Islet precursor cell (in vitro differentiated cells): ENCODE measurements around the gene PIGP.
"Not testable (repeated sequence)": the region's sequence is repeated elsewhere in the genome, so short reads cannot be mapped to it uniquely, and the experiment has no call there.

Experiments
- DNase-seq: peaks from one replicate; pipeline ENCODE4 v3.0.0-alpha.2; 2018

PIGP gene

DNA sequence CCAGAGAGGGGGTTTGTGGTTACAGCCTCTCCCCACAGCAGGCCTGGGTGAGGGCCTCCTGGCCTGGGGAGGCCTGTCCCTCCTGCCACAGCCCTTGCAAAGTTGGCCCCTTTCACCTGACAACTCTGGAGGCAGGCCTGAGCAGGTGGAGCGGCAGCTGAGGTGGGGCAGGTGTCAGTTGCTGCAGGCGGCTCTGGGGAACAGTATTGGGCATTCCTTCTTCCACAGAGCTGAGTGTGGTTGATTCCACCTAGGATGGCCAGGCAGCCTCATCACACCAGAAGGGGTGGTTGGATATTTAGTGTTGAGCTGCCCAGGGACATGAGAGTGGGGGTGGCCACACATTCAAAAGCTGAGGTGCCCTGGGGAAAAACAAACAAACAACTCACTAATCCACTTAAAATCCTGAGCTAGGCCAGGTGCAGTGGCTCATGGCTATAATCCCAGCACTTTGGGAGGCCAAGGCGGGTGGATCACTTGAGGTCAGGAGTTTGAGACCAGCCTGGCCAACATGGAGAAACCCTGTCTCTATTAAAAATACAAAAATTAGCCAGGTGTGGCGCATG lies 31.1 kb downstream of the PIGP start:
- DNase-seq: no peak

DNA sequence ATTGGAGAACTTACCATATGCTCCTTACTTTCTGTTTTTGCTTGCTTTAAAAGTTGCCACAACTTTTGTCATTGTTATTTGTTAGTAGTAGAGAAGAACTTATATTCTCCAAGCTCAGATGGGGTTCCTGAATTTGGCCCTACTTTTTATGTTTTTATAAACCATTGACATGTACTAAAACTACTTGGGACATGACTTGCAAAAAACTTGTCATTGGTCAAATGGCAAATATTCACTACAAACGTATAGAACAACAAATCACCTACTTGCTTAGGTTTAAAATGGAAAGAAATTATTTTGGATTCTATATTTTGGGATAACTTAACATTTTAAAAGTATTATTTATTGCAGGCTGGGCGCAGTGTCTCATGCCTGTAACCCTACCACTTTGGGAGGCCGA lies 32.7 kb downstream of the PIGP start:
- no peak for DNase-seq

DNA sequence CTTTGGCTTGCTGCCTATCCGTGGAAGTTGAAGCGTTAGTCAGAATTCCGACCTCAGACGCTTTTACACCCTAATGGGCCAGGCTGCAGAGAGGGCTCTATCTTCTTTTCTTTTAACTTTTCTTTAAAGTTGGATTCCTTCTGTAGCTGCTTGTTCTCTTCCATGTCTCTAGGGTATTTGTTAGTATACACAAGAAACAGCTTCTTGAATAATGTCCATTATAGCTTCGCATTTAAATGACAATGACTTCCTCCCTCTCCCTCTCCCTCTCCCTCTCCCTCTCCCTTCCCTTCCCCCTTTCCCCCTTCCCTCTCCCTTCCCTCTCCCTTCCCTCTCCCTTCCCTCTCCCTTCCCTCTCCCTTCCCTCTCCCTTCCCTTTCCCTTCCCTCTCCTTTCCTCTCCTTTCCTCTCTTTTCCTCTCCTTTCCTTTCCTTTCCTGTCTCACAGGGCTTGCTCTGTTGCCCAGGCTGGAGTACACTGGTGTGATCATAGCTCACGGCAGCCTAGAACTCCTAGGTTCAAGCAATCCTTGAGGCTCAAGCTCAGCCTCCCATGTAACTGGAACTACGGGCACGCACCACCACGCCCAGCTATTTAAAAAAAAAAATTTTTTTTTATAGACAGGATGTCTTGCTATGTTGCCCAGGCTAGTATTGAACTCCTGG lies 33.3 kb downstream of the PIGP start:
- no peak for DNase-seq

DNA sequence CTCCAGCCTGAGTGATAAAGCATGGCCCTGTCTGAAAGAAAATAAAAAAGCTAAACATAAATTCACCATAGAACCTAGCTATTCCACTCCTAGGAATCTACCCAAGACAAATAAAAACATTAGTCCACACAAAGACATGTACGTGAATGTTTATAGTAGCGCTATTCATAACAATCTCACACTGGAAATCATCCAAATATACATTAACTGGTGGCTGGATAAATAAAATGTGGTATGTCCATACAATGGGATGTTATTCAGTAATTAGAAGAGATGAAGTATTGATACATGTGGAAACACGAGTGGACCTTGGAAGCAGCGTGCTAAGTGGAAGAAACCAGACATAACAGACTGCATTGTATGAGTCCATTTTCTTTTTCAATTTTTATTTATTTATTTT lies 36.7 kb downstream of the PIGP start:
- DNase-seq: no peak

DNA sequence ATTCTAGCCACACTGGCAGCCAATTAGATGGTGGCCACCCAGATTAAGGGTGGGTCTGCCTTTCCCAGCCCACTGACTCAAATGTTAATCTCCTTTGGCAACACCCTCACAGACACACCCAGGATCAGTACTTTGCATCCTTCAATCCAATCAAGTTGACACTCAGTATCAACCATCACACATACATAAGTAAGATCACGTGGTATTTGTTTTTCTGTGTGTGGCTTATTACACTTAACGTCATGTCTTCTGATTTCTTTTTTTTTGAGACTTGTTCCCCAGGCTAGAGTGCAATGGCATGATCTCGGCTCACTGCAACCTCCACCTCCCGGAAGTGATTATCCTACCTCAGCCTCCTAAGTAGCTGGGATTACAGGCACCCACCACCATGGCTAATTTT lies 38.5 kb downstream of the PIGP start:
- DNase-seq: not testable (repeated sequence)

DNA sequence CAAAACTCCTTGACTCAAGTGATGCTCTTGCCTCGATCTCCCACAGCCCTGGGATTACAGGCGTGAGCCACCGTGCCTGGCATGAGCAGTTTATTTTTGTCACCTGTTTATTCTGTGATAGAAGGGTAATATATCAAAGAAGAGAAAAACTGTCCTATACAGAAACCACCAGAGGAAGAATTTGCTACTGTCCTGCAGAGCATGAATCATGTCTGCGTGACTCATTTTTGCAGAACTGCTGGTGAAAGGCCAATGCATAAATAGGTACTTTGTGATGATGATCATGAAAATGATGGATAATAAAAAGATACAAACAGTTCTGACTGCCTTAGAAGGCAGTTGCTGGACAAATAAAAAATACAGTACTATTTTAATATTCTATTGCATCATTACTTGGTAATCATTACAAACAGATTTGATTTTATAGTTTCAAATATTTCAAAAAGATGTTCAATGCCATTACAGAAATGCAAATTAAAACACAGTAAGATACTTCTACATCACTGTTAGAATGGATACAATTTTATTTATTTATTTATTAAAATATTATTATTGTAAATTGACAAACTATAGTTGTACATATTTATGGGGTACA lies 39.9 kb downstream of the PIGP start:
- no peak for DNase-seq

DNA sequence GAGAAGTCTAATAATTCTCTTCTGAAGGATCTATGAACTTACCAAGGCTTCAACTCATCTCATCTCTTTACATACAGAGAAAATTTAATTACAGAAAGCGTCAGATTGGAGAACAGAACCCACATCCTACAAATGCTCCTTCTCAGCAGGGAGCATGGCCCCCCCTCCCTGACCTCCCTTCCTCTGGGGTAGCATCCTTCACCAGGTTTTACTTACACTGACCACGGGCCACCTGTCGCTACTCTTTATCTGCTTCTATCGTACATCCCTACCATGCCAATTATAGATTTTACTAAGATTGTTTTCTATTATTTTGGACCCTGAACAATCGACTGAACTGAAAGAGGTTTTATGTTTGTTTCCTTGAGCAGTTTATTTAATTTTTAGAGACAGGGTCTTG lies 40.6 kb downstream of the PIGP start:
- no peak for DNase-seq

DNA sequence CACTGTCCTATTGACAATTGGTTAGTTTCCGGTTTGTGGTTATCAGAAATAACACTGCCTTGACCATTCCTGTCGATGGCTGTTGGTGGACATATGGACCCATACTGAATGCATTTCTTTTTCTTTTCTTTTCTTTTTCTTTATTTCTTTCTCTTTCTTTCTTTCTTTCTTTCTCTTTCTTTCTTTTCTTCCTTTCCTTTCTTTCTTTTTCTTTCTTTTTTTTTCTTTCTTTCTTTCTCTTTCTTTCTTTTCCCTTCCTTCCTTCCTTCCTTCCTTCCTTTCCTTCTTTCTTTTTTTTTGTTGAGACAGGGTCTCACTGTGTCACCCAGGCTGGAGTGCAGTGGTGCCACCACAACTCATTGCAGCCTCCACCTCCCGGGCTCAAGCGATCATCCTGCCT lies 42.0 kb downstream of the PIGP start:
- no peak for DNase-seq

DNA sequence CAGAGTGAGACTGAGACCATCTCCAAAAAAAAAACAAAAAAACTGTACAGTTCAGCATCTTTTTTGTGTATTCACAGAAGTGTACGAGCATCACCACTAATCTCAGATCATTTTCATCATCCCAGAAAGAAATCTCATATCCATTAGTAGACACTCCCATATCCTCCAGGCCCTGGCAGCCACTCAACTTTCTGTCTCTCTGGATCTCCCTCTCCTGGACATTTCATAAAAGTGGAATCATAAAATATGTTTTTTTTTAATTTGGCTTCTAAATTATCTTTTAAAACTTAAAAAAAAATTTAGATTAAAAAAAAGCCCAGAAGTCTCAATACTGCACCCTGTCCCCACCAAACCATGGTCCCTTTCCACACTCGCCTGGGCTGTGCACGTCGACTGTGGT lies 44.3 kb downstream of the PIGP start:
- no peak for DNase-seq

DNA sequence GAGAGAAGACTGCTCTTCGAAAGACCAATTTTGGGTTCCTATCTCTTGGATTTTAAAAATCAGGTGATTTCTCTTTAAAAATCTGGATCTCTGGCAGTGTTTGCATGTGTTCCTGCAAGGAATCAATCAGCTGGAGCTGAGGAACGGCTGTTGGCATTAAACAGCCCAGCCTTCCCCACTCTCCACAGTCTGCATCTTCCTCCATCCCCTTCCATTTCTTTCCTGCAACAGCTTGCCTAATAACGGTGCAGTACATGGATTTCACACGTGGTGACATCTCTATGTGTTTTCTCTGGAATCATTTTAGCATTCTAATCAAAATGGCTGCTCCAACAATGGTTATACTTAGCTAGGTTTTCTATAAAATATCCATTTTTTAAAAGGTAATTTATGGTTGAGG lies 46.4 kb downstream of the PIGP start:
- no peak for DNase-seq

DNA sequence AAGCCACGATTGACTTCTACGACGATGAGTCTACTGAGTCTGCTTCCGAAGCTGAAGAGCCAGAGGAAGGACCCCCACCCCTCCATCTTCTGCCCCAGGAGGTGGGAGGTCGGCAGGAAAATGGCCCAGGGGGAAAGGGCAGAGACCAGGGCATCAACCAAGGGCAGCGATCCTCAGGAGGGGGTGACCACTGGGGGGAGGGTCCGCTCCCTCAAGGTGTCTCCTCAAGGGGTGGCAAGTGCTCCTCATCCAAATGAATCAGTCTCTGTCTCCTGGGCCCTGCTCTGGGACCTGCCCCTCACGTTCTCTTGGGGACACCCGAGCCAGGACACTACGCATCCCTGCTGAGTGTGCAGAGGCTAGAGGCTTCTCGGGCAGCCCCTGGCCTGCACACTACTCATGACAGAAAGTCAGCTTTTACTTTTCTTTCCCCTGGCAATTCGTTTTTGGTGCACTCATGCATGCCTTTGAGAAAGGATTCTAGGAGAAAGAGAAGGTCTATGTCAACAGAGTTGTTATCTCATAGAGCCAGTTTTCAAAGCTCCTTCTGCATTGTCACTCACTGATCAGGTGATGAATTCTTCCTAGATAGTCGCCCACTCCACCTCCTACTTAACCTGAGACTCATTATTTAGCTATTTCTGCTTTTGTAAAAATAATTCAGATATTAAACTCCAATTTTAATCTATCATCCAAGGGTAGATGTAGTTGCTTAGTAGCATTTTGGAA lies 54.8 kb downstream of the PIGP start:
- DNase-seq: no peak
